Activated naive CD4-positive, alpha-beta T cell treated with anti-CD3 and anti-CD28 coated beads, Interleukin-2, amount 50 U/mL, for 24 hours (primary cell): ENCODE results near the gene GJD3.
A peak's percentile ranks its signal among the peaks of the same experiment; 100 is the strongest.

Experiments
- H3K27ac Mint-ChIP-seq: one replicate; pipeline ENCODE4 v1.8.0; 2021; ENCODE audit warnings: mild to moderate bottlenecking, mixed read lengths
- H3K27me3 Mint-ChIP-seq: one replicate; pipeline ENCODE4 v1.8.0; 2021; ENCODE audit warnings: mixed read lengths
- H3K36me3 Mint-ChIP-seq: one replicate; pipeline ENCODE4 v1.8.0; 2021; ENCODE audit warnings: mixed read lengths
- H3K4me1 Mint-ChIP-seq: one replicate; pipeline ENCODE4 v1.8.0; 2021; ENCODE audit warnings: mixed read lengths
- H3K4me3 Mint-ChIP-seq: one replicate; pipeline ENCODE4 v1.8.0; 2021; ENCODE audit warnings: mild to moderate bottlenecking, mixed read lengths
- H3K9me3 Mint-ChIP-seq: one replicate; pipeline ENCODE4 v1.8.0; 2021; ENCODE audit warnings: mixed read lengths

GJD3 gene

DNA sequence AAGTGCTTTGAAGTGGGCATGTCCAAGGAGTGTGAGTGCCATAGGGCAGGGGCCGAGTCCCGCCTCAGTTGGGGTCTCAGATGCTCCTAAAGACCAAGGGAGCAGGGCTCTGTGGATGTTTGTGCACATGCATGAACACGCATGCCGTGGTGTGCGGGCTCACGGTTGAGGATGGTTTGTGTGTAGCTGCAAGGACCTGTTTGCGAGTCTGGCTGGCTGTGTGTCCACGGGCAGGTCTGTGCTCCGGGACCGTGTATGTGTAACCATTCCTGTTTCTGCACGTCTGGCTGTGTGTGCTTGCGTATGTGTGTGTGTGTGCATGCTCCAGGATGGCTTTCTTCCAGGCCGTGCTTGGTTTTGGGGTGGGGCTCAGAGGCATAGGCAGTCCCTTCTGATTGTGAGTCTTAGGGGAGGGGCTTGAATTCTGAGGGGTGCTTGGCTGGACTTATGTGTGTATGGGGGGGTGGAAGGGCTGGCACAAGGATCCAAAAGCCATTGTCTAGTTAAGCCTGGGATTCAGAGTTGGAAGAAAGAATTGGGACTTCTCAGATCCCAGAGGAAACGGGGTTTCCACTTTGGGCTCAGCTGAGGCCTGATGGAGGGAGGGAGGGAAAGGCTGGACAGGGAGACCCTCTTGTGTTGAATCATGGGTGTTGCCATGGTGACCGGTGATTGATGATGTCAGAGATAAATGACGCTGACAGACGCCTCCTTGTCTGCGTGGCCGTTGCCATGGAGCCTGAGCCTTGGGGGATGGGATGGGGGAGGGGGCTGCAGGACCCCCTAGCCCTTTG, 14.4 kb downstream of the GJD3 start:
- peak overlapping the region; percentile 30 for H3K27ac Mint-ChIP-seq
- H3K27me3 Mint-ChIP-seq, result no peaks in the 10 kb centered on the region
- peaks cover 42% of the 10 kb centered on the region for H3K4me1 Mint-ChIP-seq
- H3K4me3 Mint-ChIP-seq, result no peak overlapping the region
- H3K9me3 Mint-ChIP-seq, result no peaks in the 10 kb centered on the region
- H3K36me3 Mint-ChIP-seq, result peaks cover 3% of the 10 kb centered on the region

DNA sequence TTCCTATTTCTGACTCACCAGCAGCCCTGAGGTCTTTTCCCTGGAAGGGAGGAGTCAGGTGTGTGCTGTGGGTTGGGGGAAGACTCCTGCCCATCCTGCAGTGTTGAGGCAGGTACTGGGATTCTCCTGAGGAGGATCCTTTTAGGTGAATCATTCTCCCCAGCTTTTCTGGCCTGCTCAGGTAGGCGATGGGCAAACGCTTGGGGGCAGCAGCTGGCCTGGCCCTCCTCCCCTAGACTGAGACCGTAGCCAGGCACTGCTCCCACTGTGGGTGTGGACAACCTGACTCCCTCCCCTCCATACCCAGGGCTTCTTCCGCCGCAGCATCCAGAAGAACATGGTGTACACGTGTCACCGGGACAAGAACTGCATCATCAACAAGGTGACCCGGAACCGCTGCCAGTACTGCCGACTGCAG, 15.1 kb downstream of the GJD3 start:
- H3K27ac Mint-ChIP-seq, result peak overlapping the region; percentile 35
- peaks cover 48% of the 10 kb centered on the region for H3K4me1 Mint-ChIP-seq

DNA sequence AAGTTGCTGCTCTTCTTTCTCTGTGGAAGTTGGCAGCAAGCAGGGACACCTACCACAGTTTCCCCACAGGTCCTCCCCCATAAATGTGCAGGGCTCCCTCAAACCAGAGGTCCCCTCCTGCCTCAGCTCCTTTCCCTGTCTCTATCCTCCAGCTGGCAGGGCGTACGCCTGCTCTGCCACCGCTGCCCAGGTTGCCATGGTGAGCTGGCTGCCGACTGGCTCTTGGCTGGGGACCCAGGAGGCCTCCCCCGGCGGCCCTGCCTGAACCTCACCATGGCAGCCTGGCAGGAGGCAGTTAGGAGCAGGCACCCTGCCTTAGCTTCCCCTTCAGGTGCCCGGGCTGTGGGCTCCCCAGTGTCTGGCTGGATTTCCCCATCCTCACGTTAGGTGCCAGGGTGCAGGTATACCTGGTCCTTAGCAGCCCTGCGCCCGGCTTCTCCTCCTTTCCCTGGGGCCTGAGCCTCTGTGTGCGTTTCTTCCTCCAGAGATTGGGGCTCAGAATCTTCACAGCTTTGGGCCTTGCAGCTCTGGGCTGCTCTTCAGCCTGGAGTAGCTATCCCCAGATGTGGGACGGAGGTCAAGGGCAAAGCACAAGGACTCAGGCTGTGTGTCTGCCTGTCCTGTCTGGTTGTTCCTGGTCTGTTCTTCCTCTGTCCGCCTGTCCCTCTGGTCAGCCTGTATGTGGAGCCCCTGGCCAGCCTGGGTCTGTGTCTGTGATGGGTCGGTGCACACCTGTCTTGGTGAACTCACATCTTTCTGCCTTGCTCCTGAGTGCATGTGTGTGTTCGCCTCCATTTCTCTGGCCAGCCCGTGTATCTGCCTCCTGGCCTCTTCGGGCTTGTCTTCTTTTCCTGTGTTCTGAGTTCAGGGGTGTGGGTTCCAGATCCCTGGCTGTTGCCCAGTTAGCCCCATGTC, 15.7 kb downstream of the GJD3 start:
- Mint-ChIP-seq H3K36me3 (peaks cover 3% of the 10 kb centered on the region), H3K27ac (peak overlapping the region; percentile 68), H3K4me1 (peaks cover 55% of the 10 kb centered on the region), H3K4me3 (no peak overlapping the region), H3K27me3 (no peaks in the 10 kb centered on the region), H3K9me3 (no peaks in the 10 kb centered on the region)

More for the DNA sequence above, 15.1 kb downstream of the GJD3 start:
- Mint-ChIP-seq H3K27me3 (no peaks in the 10 kb centered on the region), H3K9me3 (no peaks in the 10 kb centered on the region), H3K36me3 (peaks cover 3% of the 10 kb centered on the region), H3K4me3 (no peak overlapping the region)

DNA sequence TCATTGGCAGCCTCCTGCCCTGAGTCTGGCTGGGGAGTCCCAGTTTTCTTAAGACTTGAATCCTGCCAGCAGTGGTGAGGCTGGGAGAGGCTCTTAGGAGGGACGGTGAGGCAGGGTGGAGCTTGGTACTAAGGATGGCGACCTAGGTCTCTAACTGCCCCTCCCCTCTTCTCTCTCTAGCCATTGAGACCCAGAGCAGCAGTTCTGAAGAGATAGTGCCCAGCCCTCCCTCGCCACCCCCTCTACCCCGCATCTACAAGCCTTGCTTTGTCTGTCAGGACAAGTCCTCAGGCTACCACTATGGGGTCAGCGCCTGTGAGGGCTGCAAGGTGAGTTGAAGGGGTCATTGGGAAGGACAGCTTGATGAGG, 16.4 kb downstream of the GJD3 start:
- peaks cover 3% of the 10 kb centered on the region for H3K36me3 Mint-ChIP-seq
- H3K4me1 Mint-ChIP-seq, result peaks cover 62% of the 10 kb centered on the region
- H3K27ac Mint-ChIP-seq, result no peak overlapping the region
- no peaks in the 10 kb centered on the region for H3K9me3 Mint-ChIP-seq
- H3K27me3 Mint-ChIP-seq, result no peaks in the 10 kb centered on the region
- no peak overlapping the region for H3K4me3 Mint-ChIP-seq

DNA sequence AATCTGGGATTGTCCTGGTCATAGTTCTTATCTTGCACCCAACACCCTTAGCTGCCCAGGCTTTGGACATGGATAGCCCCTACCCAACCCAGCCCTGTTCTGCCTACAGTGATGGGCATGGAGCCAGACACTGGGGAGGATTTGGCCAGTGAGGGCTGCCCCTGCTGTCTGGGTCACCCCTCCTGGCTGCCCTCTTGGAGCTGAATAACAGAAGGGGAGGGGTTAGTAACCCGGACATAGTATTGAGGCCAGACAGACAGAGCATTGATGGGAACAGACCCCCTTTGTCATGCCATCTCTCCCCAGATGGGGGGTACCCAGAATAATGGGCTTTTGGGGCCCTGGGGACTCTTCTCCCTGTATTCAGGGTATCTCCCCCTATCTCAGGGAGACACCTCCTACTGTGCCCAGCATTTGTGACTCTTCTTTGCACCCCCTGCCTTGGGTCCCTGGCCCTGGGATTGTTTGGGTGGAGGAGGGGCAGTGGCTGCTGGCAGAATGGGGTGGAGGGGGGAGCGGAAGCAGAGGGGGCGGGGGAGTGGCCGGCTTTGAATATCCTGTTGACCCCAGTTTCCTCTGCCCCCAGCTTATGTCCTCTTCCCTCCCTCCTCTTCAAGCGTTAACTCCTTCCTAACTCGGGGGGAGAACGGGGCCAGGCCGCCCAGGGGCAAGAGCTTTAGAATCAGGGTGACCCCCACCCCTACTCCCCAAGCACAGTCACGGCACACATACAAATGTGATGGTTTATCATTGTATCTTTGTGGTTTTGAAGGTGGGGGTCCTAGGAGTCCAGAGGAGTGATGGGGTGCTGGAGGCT, 17.0 kb downstream of the GJD3 start:
- Mint-ChIP-seq H3K27me3 (no peaks in the 10 kb centered on the region), H3K27ac (peak overlapping the region; percentile 59), H3K9me3 (no peaks in the 10 kb centered on the region), H3K36me3 (peaks cover 2% of the 10 kb centered on the region), H3K4me3 (no peak overlapping the region), H3K4me1 (peaks cover 62% of the 10 kb centered on the region)

DNA sequence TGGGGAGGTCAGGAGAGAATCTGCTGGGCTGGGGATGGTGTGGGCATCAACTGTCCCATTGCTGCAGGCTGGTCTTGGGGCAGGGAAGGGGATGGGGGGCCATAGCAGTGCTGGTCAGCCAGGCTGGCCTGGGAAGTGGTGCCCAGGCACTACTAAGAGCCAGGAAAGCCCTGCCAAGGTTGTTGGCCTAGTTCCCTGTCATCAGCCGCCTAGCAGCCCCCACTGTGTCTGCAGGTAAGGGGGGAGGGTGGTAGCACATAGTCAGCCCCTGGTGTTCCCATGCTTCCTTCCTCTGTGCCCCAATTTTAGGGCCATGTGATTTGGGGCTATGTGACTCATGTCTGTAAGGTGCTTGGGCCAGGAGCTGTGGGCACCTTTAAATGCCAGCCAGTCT, 17.8 kb downstream of the GJD3 start:
- no peaks in the 10 kb centered on the region for H3K9me3 Mint-ChIP-seq
- peaks cover 58% of the 10 kb centered on the region for H3K4me1 Mint-ChIP-seq
- H3K36me3 Mint-ChIP-seq, result no peaks in the 10 kb centered on the region
- H3K27ac Mint-ChIP-seq, result peak overlapping the region; percentile 59
- H3K4me3 Mint-ChIP-seq, result peak overlapping the region; percentile 52
- no peaks in the 10 kb centered on the region for H3K27me3 Mint-ChIP-seq

DNA sequence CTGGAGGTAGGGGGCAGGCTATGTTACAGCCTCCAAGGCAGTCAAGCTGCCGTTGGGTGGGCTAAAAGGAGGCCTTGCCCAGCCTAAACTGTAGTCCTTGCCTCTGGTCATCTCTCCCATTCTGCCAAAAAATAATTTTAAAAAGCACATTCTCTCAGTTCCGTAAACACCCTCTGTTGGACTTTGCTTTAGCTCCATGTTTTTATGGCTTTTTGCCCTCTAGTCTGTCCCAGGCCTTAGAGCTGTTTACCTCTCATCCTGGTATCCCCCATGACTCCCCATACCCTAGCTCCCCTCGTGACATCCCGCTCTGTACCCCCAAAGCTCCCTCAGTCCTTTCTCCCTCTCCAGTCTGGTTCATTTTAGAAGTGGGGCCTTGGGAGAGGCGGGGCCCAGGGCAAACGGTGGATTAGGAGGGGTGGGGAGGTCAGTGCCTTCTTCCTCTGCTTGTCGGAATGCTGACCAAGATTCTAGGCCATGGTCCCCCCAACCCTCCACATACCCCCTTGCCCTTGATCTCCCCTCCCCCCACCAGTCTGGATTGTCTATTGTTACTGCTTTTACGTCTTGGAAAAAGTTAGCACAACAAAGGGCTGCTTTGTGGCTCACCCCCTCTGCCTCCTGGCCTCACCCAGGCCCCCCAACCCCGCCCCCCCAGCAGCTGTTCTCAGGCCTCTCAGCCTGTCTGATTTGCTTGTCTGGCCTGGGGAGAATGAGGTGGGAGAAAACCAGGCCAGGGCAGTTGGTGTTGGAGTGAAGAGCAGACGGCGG, 18.4 kb downstream of the GJD3 start:
- no peaks in the 10 kb centered on the region for H3K9me3 Mint-ChIP-seq
- H3K36me3 Mint-ChIP-seq, result peaks cover under 1% of the 10 kb centered on the region
- H3K27ac Mint-ChIP-seq, result peak overlapping the region; percentile 41
- H3K4me3 Mint-ChIP-seq, result peak overlapping the region; percentile 79
- H3K27me3 Mint-ChIP-seq, result no peaks in the 10 kb centered on the region
- H3K4me1 Mint-ChIP-seq, result peaks cover 60% of the 10 kb centered on the region

DNA sequence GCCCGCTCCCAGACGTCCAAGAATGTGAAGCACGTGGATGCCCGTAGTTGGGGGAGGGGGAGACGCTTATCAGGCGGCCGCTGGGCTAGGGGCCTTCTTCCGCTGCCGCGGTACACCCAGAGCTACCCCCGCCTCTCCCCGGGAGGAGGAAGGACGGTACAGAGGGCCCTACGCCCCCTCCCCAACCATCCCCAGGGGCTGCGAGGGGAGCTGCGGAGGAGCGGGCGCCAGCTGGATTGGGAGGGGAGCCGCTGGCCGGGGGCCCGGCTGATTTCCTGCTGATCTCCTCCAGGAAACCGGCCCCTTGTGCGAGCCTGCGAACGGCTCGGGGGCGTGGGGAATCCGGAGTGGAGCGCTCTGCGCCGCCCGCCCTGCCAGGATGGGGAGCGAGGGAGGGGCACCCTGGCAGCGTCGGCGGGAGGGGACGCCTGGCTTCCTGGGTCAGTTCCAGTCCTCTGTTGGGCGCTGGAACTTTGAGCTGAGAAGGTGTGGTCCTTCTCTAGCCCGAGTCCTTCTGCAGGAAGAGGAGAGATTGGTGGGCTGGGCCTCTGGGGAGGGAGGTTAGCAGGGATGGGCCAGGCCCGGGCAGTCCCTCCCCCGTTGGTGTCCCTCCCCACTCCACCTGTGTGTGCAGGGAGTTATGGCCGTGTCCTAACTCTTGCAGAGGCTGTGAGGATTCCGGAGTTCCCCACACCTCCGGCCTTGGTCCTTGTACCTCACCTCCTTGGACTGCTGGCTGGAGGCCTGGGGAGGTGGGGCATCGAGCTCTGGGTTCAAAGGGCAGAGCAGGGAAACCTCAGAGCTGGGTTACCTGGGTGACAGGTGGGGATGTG, 19.2 kb downstream of the GJD3 start:
- Mint-ChIP-seq H3K27me3 (no peaks in the 10 kb centered on the region), H3K9me3 (no peaks in the 10 kb centered on the region), H3K4me3 (peak overlapping the region; percentile 80), H3K27ac (no peak overlapping the region), H3K4me1 (peaks cover 66% of the 10 kb centered on the region), H3K36me3 (peaks cover 2% of the 10 kb centered on the region)

DNA sequence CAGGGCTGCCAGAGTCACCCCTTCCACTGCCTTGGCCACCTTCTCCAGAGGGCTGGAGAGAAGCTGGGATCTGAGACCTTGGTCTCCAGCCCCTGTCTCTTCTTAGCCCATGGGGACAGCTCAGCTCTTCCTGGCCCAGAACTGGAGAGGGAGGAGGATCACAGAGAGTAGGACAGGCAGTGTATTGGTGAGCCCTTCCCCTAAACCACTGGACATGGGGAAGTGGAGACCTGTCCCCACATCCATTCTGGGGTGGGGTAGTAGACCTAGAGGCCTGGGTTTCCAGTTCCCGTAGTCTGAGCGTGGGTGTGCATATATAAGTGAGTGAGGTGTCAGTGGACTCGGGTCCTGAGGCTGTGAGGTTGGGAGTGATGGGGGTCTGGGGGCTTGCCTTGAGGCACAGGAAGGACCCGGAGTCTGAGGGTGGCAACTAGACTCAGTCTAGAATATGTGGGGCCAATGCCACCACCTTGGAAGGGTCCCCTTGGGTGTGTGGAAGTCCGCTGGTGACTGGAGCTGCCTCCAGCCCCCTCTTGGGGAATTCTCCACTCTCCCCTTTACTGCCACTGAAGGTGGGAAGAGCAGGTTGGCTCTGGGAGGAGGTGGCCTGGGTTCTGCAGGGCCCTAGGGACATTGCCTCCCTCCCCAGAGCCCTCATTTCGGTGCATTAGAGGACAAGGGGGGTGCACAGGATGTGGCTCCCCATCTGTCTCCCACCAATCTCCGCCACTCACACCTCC, 19.9 kb downstream of the GJD3 start:
- peaks cover 74% of the 10 kb centered on the region for H3K4me1 Mint-ChIP-seq
- peak overlapping the region; percentile 80 for H3K4me3 Mint-ChIP-seq
- H3K27me3 Mint-ChIP-seq, result no peaks in the 10 kb centered on the region
- H3K36me3 Mint-ChIP-seq, result peaks cover 6% of the 10 kb centered on the region
- H3K9me3 Mint-ChIP-seq, result no peaks in the 10 kb centered on the region
- no peak overlapping the region for H3K27ac Mint-ChIP-seq

DNA sequence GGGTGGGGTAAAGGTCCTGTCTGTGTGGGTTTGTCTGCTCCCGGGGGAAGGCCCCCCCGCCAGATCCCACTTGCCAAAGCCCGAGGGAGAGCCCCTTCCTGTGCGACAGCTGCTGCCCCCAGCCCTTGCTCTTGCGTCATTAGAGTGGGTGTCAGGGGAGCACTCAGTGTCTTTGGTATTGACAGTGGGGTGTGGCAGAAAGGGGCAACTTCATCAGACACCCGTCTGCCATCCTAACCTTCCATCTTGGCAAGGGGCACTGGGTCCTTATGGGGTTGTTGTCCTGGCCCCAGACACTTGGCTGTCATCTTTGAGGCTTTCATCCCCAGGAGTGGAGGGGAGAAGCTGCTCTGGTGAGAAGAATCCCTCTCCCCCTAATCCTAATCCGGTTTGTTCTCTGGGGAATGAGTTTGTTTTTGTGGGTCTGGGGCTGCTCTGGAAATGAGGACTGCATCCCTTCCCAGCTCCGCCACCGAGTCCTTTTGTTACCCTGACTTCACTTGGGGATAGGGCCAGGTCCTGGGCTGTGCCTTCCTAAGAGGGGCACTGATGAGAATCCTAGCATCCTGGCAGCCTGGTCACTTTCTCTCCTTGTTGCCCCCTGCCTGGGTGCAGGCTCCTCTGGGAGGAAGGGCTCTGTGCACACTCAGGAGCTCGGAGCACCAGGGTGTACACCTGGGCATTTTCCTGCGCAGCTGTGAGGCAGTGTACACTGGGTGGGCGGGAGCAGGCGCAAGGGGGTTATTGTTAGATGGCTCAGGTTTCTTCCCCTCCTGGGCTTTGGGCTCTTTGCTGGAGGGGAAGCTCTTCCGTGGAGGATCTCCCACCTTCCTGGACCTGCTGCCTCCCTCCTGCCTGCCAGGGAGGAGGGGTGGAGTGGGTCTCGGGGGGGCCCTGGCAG, 21.1 kb downstream of the GJD3 start:
- Mint-ChIP-seq H3K36me3 (peaks cover 6% of the 10 kb centered on the region), H3K4me1 (peaks cover 75% of the 10 kb centered on the region), H3K27me3 (no peaks in the 10 kb centered on the region), H3K4me3 (peak overlapping the region; percentile 80), H3K27ac (peak overlapping the region; percentile 8), H3K9me3 (no peaks in the 10 kb centered on the region)

DNA sequence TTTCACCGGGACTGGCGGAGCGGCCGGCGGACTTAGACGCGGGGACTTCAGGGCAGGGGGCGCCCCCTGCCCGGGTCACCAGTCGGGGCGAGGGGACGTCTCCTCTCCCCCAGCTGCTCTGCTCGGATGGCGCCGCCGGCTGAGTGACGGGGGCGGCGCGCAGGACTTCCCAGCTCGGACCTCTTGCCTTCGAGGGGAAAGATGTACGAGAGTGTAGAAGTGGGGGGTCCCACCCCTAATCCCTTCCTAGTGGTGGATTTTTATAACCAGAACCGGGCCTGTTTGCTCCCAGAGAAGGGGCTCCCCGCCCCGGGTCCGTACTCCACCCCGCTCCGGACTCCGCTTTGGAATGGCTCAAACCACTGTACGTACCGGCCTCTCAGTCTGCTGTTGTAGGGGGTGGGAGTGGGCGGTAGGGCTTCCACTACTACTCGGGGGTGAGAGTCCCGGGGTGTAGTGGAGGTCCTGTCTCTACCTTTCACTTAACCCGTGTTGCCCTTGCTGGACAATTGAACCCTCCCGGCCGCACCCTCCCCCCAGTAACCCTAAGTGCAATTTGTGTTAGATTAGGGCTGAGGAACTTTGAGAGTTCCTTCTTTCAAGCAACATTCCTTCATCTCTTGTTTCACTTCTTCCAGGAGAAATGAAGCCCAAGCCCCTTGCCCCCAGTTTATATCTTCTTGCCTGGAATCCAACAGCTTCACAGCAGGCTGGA, 21.9 kb downstream of the GJD3 start:
- H3K27me3 Mint-ChIP-seq, result no peaks in the 10 kb centered on the region
- no peaks in the 10 kb centered on the region for H3K9me3 Mint-ChIP-seq
- H3K27ac Mint-ChIP-seq, result peak overlapping the region; percentile 51
- peak overlapping the region; percentile 80 for H3K4me3 Mint-ChIP-seq
- peaks cover 78% of the 10 kb centered on the region for H3K4me1 Mint-ChIP-seq
- H3K36me3 Mint-ChIP-seq, result peaks cover 6% of the 10 kb centered on the region

DNA sequence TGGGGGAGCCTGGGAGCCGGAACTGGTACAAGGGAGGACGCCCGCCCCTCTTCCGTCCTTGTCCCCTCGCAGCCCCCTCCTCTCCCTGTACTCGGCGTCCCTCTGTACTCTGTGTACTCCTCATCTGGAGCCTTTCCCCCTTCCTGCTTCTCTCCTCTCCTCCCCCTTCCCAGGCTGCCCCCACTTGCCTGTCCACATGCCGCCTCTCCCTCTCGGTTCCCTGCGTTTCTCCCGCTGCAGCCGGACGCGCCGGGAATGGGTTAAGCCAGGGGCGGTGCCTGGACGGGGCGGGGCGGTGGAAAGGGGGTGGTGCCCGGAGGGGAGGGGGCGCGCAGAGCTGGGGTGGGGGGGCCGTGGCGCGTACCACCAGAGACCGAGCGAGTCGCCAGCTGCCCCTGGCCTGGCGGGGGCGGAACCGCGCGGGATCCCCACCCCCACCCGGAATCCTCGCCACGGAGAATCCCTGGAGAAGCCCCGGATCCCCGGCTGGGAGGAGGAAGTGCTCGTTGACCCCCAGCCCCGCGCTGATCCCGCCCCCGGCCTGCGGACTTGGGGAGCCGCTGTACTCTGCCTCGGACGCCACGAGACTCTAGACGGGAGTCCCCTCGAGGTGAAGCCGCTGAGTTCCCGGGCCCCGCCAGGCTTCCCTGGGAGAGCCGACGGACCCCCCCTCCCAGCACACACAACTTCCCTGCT, 22.6 kb downstream of the GJD3 start:
- Mint-ChIP-seq H3K4me3 (peak overlapping the region; percentile 80), H3K27me3 (no peaks in the 10 kb centered on the region), H3K9me3 (no peaks in the 10 kb centered on the region), H3K36me3 (peaks cover 6% of the 10 kb centered on the region), H3K27ac (no peak overlapping the region), H3K4me1 (peaks cover 78% of the 10 kb centered on the region)
